ENCODE measurements around the gene IDH1.
A peak's percentile ranks its signal among the peaks of the same experiment; 100 is the strongest.
"Not testable (repeated sequence)": the region's sequence is repeated elsewhere in the genome, so short reads cannot be mapped to it uniquely, and the experiment has no call there.

IDH1 gene

GRCh38 chr2:208274748-208275147 lies 19.9 kb upstream of the IDH1 start:
- no peak overlapping the region for H3K4me2 ChIP-seq
- no peaks in the 10 kb centered on the region for H3K4me1 ChIP-seq (ENCODE audit: low read depth, poor library complexity, severe bottlenecking)
- TF ChIP-seq, protein P1, sequence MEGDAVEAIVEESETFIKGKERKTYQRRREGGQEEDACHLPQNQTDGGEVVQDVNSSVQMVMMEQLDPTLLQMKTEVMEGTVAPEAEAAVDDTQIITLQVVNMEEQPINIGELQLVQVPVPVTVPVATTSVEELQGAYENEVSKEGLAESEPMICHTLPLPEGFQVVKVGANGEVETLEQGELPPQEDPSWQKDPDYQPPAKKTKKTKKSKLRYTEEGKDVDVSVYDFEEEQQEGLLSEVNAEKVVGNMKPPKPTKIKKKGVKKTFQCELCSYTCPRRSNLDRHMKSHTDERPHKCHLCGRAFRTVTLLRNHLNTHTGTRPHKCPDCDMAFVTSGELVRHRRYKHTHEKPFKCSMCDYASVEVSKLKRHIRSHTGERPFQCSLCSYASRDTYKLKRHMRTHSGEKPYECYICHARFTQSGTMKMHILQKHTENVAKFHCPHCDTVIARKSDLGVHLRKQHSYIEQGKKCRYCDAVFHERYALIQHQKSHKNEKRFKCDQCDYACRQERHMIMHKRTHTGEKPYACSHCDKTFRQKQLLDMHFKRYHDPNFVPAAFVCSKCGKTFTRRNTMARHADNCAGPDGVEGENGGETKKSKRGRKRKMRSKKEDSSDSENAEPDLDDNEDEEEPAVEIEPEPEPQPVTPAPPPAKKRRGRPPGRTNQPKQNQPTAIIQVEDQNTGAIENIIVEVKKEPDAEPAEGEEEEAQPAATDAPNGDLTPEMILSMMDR (conservative IDR thresholded peaks at IDR 0.05; ENCODE audit: low read depth, low read length): no peak
- no peaks in the 10 kb centered on the region for H4K20me1 ChIP-seq (ENCODE audit: insufficient read depth)
- H3K36me3 ChIP-seq (ENCODE audit: insufficient read depth): no peaks in the 10 kb centered on the region
- no peak overlapping the region for H3K9ac ChIP-seq
- H2AFZ ChIP-seq (ENCODE audit: low read depth): no peak overlapping the region
- no peak overlapping the region for H3K27ac ChIP-seq
- H3K27me3 ChIP-seq (ENCODE audit: insufficient read depth, low read depth): no peaks in the 10 kb centered on the region
- H3K79me2 ChIP-seq (ENCODE audit: insufficient read depth, low read depth): no peaks in the 10 kb centered on the region
- no peak overlapping the region for H3K4me3 ChIP-seq (IDR thresholded peaks at IDR 0.05; ENCODE audit: insufficient read depth, low read depth, low read length)

DNA sequence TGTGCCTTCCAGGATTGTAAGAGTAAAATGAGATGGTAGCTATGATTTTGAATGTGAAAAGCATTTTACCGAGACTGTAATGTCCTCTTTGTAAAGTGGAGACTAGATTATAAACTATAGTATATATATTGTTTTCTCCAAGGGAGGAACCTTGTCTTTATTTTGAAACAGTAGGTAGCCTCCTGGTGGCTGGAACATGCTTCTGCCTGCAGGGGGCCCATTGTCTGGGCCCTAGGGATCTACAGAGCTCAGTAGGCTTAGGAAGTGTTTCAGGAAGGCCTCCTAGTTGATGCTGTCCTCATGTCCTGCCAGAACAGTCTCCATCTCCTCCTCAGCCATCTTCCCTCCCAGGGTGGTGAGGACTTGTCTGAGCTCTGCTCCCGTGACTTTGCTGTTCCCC lies 14.2 kb upstream of the IDH1 start:
- Histone ChIP-seq H3K4me3 (IDR thresholded peaks at IDR 0.05; ENCODE audit: insufficient read depth, low read depth, low read length) (no peak overlapping the region), H3K9ac (no peak overlapping the region), H4K20me1 (ENCODE audit: insufficient read depth) (no peaks in the 10 kb centered on the region), H3K4me1 (ENCODE audit: low read depth, poor library complexity, severe bottlenecking) (peaks cover 17% of the 10 kb centered on the region), H3K4me2 (no peak overlapping the region), H3K27me3 (ENCODE audit: insufficient read depth, low read depth) (no peaks in the 10 kb centered on the region), H2AFZ (ENCODE audit: low read depth) (no peak overlapping the region), H3K79me2 (ENCODE audit: insufficient read depth, low read depth) (peaks cover 15% of the 10 kb centered on the region; the same call in 1 of the 2 replicates), H3K27ac (no peak overlapping the region), H3K36me3 (ENCODE audit: insufficient read depth) (no peaks in the 10 kb centered on the region)
- TF ChIP-seq, protein P1 (conservative IDR thresholded peaks at IDR 0.05; ENCODE audit: low read depth, low read length): no peak

DNA sequence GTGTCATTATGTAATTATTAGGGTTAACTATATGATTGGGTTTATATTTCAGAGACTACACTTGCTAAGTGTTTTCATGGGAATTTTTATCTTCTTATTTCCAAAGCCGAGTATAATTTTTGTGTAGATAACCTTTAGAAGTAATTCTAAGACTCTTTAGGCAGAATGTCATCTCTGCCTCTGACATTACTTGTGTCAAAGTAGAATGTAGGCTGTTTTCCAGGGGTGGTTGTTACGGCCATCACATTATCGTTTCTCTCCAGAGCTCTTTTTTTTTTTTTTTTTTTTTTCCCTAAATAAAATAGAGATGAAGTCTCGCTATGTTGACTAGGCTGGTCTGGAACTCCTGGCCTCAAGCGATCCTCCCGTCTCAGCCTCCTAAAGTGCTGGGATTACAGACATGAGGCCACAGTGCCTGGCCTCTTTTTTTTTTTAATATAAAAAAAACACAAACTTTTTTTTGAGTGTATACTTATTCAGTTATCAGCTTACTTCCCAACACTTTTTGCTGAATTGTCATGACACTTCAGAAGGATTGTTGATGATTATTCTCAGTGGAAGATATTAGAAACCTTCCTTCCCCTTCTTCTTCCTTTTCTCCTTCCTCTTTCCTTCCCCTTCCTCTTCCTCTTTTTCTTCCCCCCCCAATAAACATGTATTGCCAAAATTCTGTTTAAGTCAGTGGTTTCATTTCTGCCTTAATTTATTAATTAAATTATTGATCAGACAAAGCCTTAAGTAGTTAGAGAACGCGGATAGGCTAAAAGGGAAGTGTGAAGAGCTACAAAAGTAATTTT lies 13.5 kb upstream of the IDH1 start:
- Histone ChIP-seq H3K4me1 (ENCODE audit: low read depth, poor library complexity, severe bottlenecking) (peaks cover 17% of the 10 kb centered on the region), H3K79me2 (ENCODE audit: insufficient read depth, low read depth) (peaks cover 15% of the 10 kb centered on the region; the same call in 1 of the 2 replicates), H3K27ac (no peak overlapping the region), H3K4me2 (no peak overlapping the region), H4K20me1 (ENCODE audit: insufficient read depth) (no peaks in the 10 kb centered on the region), H2AFZ (ENCODE audit: low read depth) (no peak overlapping the region), H3K36me3 (ENCODE audit: insufficient read depth) (no peaks in the 10 kb centered on the region), H3K27me3 (ENCODE audit: insufficient read depth, low read depth) (no peaks in the 10 kb centered on the region), H3K9ac (no peak overlapping the region), H3K4me3 (IDR thresholded peaks at IDR 0.05; ENCODE audit: insufficient read depth, low read depth, low read length) (no peak overlapping the region)
- TF ChIP-seq, protein P1 (conservative IDR thresholded peaks at IDR 0.05; ENCODE audit: low read depth, low read length): no peak

DNA sequence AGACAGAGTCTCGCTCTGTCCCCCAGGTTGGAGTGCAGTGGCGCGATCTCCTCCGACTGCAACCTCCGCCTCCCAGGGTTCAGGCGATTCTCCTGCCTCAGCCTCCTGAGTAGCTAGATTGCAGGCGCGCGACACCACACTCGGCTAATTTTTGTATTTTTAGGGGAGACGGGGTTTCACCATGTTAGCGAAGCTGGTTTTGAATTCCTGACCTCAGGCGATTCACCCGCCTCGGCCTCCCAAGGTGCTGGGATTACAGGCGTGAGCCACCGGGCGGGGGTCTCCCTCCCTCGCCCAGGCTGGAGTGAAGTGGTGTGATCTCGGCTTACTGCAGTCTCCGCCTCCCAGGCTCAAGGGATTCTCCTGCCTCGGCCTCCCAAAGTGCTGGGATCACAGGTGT lies 12.7 kb upstream of the IDH1 start:
- H3K27me3 ChIP-seq (ENCODE audit: insufficient read depth, low read depth); H3K36me3 ChIP-seq (ENCODE audit: insufficient read depth); H3K9ac ChIP-seq; H3K4me2 ChIP-seq; H3K27ac ChIP-seq; H4K20me1 ChIP-seq (ENCODE audit: insufficient read depth); H3K4me3 ChIP-seq (IDR thresholded peaks at IDR 0.05; ENCODE audit: insufficient read depth, low read depth, low read length); H2AFZ ChIP-seq (ENCODE audit: low read depth): not testable (repeated sequence)
- Histone ChIP-seq H3K4me1 (ENCODE audit: low read depth, poor library complexity, severe bottlenecking) (peaks cover 17% of the 10 kb centered on the region), H3K79me2 (ENCODE audit: insufficient read depth, low read depth) (peaks cover 15% of the 10 kb centered on the region; the same call in 1 of the 2 replicates)

DNA sequence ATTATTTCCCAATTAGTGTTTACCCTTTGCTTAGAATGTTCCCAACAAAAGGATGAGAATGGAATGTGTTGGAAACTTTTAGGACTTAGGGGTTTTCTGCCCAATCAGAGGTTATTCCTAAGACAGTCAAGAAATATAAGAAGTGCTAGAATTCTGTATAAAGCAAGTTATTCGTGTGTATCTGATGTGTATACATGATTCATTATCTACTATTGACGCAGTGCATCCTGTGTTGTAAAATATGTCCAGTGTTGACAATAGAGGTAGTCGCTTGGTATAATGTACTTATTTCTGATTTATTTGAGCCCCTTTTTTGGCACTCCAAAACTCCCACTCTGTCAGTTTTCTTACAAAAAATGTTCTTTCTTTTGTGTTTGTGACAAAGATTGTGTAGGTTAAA lies 12.1 kb upstream of the IDH1 start:
- no peaks in the 10 kb centered on the region for H4K20me1 ChIP-seq (ENCODE audit: insufficient read depth)
- H2AFZ ChIP-seq (ENCODE audit: low read depth): peak overlapping the region; percentile 62; the same call in 1 of the 2 replicates
- H3K27ac ChIP-seq: peak overlapping the region; percentile 43; the same call in 1 of the 2 replicates
- no peaks in the 10 kb centered on the region for H3K27me3 ChIP-seq (ENCODE audit: insufficient read depth, low read depth)
- no peak overlapping the region for H3K4me3 ChIP-seq (IDR thresholded peaks at IDR 0.05; ENCODE audit: insufficient read depth, low read depth, low read length)
- H3K4me1 ChIP-seq (ENCODE audit: low read depth, poor library complexity, severe bottlenecking): peaks cover 17% of the 10 kb centered on the region
- TF ChIP-seq, protein P1 (conservative IDR thresholded peaks at IDR 0.05; ENCODE audit: low read depth, low read length): no peak
- peak overlapping the region; percentile 45; the same call in 1 of the 2 replicates for H3K9ac ChIP-seq
- no peaks in the 10 kb centered on the region for H3K36me3 ChIP-seq (ENCODE audit: insufficient read depth)
- peaks cover 15% of the 10 kb centered on the region; the same call in 1 of the 2 replicates for H3K79me2 ChIP-seq (ENCODE audit: insufficient read depth, low read depth)
- H3K4me2 ChIP-seq: peak overlapping the region; percentile 39
